ENCODE measurements around the gene ADAM23. TPM values are rescaled to one million over a fixed set of nuclear protein-coding genes. Genes with fewer than 3 reads are reported as not detected.
A peak's percentile ranks its signal among the peaks of the same experiment; 100 is the strongest.

ADAM23 gene
- total RNA-seq, 1 experiment from 2014 or later, result 7.0 TPM

DNA sequence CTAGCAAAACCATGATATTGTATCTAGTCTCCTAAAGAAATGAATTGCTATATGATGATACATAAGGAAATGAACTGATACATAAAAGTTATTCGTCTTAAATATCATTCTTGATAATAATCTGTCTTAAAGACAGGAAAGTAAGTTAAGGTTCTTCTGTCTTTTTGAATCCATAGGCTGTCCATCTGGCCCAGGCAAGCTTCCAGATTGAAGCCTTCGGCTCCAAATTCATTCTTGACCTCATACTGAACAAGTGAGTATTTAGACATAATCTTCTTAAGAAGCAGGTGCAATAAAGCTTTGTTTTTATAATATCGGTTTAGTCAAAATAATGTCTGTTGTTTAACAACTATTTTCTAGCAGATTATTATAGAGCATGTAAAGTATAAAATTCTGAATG is 37.7 kb downstream of the ADAM23 start:
- in situ Hi-C loops (cut with HindIII; ENCODE audit: low pct_unique_long_range_greater_than_20kb, low sequenced_read_pairs), result no loop called here
- no peak for DNase-seq (ENCODE audit: low read depth)

DNA sequence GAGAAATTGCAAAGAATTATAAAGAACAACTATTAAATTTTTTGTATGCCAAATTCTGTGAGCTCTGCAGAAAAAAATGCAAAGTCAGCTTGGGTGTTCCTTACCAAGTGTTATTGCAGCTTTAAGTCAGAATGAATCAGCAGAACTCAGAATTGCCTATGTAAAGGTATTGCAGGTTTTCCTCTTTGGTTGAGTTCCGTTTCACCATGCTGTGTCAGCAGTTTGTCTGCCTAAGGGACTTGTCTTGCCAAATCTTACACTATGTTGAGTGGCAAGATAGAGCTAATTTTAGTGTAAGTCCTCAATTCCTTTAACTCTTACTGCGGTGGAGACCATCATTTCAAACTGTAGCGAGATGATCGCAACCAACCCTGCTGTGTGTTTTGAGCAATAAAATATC is 38.8 kb downstream of the ADAM23 start:
- DNase-seq (ENCODE audit: low read depth), result peak; percentile 21
- in situ Hi-C loops (cut with HindIII; ENCODE audit: low pct_unique_long_range_greater_than_20kb, low sequenced_read_pairs), result no loop called here

DNA sequence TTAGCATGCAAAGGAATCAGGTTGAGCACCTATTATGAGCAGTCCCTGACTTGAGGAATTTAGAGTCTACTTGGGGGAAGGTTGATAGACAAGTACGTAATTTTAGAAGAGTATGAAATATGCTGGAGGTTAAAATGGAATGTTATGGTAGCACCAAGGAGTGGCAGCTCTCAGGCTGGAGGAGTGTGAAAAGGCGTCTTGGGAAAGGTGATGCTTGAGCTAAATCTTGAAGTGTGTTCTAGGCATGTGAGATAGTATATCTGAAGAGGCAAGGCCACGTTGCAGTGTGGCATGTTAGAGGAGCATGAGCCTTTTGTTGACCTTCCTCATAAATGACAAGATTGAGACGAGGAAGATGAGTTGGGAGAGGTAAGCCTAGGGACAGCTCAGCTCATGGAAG is 39.3 kb downstream of the ADAM23 start:
- in situ Hi-C loops (cut with HindIII; ENCODE audit: low pct_unique_long_range_greater_than_20kb, low sequenced_read_pairs), result no loop called here
- DNase-seq (ENCODE audit: low read depth), result no peak

DNA sequence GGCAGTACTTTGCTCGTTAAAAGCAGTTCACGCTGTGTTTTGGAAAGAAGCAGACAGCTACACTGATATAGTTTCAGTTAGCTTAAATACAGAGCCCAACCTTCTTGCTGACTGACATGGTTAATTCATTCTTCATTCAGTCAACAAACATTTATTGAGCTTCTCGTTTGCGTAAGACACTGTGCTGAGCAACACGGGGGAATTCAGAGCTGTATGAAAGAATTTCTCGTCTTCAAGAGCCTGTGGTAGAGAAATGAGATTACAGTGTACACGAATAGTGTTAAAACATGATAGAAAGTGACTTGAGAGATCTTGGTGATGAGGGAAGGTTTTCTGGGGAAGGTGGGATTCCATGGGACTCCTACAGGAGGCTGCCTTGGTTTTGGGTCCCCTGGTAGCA is 44.7 kb downstream of the ADAM23 start:
- DNase-seq (ENCODE audit: low read depth), result no peak
- in situ Hi-C loops (cut with HindIII; ENCODE audit: low pct_unique_long_range_greater_than_20kb, low sequenced_read_pairs), result no loop called here

DNA sequence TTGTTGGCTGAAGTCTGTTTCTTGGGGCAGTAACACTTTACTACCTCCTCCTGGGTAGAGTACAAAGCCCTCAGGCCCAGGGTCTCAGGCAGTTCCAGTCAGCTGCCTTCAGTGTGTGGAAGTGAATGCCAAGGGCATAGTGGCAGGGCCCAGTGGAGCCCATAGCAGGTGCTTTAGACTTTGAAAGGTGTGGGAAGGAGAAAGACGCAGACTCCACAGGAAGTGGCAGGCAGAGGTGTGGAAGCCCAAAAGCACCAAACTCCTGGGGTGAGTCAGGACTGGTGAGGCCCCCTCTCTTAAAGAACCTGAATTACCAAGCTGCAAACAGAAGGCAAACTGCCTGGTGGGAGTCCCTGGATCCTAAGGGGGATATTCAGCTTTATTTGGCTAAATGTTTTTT is 45.3 kb downstream of the ADAM23 start:
- in situ Hi-C loops (cut with HindIII; ENCODE audit: low pct_unique_long_range_greater_than_20kb, low sequenced_read_pairs), result no loop called here
- no peak for DNase-seq (ENCODE audit: low read depth)

DNA sequence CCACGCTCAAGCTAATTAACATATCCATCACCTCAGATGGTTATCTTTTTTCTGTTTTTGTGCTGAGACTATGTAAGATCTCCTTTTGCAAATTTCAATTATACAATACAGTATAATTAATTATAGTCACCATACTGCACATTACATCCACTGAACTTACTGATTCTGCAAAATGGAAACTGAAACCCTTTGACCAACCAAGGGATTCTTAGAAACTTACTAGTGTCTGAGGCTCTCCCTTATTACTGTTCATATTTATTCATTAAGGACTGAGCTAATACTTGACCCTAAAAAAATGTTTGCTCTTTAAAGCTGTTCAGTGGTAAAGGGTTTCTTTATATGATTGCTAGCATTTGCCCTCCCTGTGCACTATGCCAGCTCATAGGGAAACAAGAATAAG is 50.7 kb downstream of the ADAM23 start:
- DNase-seq (ENCODE audit: low read depth), result no peak
- in situ Hi-C loops (cut with HindIII; ENCODE audit: low pct_unique_long_range_greater_than_20kb, low sequenced_read_pairs), result no loop called here

DNA sequence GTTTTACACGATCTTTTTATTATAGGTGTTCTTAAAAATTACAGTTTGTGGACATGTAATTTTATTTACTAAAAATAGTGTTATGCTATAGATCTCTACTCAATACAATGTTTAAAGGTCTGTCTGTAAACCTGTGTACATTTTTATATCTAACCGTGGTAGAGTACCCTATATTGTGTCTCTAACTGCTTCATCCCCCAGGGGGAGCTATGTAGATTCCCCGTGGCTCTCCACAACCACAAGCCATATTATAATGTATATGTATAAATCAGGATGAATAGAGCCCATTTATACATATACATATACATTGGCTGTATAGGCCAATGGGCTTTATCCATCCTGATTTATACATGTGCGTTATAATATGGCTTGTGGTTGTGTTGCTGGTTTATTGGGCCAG is 59.4 kb downstream of the ADAM23 start:
- DNase-seq (ENCODE audit: low read depth), result no peak
- in situ Hi-C loops (cut with HindIII; ENCODE audit: low pct_unique_long_range_greater_than_20kb, low sequenced_read_pairs), result no loop called here

DNA sequence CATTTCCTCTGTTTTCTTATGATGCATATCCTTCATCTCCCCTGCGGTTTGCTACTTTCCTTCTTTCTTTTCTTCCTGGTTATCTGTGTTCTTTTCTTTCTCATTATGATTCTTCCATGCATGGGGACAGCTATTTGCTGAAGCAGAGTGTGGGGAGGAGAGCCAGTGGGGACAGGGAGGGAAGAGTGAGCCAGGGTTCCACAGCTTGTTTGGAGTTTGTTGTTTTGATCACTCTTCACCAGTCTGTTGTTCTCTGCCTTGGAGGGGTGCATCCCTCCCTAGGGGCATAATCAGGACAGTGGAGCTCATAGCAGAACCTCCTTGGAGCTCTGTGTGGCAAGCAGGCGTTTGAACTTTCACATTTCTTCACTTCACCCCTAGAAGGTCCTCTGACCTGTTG is 68.0 kb downstream of the ADAM23 start:
- no peak for DNase-seq (ENCODE audit: low read depth)
- in situ Hi-C loops (cut with HindIII; ENCODE audit: low pct_unique_long_range_greater_than_20kb, low sequenced_read_pairs), result no loop called here

DNA sequence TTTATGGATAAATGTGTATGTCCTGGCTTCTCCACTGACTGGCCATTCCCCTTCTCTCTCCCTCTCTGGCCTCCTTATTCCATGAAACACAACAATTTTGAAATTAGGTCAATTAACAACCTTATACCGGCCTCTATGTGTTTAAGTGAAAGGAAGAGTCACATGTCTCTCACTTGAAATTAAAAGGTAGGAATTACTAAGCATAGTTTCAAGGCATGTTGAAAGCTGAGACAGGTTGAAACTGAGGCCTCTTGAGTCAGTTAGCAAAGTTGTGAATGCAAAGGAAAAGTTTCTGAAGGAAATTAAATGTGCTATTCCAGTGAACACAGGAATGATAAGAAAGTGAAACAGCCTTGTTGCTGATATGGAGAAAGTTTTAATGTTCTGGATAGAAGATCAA is 69.7 kb downstream of the ADAM23 start:
- in situ Hi-C loops (cut with HindIII; ENCODE audit: low pct_unique_long_range_greater_than_20kb, low sequenced_read_pairs), result no loop called here

DNA sequence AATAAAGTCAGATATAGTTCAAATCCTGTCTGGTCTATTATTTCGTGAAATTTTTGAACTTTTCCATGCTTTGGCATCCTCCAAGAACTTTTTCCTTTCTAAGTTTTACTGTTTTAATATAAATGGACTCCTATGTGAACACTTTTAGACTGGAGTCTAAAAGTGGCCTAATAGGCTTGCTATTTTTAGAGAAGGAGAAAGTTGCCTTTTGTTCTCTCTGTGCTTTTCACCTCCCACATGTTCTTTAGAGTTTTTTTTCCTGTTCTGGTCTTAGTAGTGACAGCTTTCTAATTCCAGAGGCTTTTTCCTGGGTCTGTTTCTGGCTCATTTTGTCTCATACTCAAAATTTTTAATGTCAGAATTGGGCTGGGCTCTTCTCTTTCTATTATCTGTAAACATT is 72.2 kb downstream of the ADAM23 start:
- DNase-seq (ENCODE audit: low read depth), result no peak
- in situ Hi-C loops (cut with HindIII; ENCODE audit: low pct_unique_long_range_greater_than_20kb, low sequenced_read_pairs), result no loop called here

More for the DNA sequence above, 69.7 kb downstream of the ADAM23 start:
- no peak for DNase-seq (ENCODE audit: low read depth)

DNA sequence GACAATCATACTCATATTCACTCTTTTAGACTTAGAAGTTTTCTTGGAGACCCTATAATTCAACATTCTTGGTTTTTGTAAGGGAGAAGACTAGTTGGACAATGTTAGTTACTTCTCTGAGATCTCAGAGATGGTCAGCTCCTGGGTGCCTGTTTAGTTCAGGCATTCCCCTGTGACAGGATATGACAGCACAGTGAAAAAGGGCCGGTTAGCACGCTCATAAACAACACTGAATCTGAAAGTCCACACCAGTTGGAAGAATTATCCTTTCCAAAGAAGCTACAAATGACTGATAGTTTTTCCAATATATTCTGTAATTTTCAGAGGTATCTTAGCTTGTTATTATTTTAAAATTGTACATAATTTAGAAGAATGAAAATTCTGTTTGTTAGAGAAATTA is 75.7 kb downstream of the ADAM23 start:
- no peak for DNase-seq (ENCODE audit: low read depth)

DNA sequence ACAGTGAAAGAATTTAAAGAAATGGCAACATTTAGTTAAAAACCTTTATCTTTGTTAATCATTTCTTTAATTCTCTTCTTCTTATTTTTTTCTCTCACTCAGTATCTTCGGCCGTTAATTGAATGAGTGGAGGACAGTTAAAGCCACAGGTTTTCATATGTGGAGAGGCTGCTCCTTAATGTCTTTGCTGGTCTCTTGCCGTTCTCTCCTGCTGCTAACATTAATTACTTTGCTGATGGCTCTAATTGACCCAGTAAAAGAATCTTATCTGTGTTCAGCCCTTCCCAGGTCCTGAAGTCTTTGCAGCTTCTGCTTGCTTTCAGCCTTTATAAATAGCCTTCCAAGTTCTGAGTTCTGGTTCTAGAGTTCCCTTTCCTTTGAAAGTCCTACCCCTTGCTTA is 77.1 kb downstream of the ADAM23 start:
- DNase-seq (ENCODE audit: low read depth), result no peak
- in situ Hi-C loops (cut with HindIII; ENCODE audit: low pct_unique_long_range_greater_than_20kb, low sequenced_read_pairs), result no loop called here

More for the DNA sequence above, 75.7 kb downstream of the ADAM23 start:
- in situ Hi-C loops (cut with HindIII; ENCODE audit: low pct_unique_long_range_greater_than_20kb, low sequenced_read_pairs), result no loop called here

DNA sequence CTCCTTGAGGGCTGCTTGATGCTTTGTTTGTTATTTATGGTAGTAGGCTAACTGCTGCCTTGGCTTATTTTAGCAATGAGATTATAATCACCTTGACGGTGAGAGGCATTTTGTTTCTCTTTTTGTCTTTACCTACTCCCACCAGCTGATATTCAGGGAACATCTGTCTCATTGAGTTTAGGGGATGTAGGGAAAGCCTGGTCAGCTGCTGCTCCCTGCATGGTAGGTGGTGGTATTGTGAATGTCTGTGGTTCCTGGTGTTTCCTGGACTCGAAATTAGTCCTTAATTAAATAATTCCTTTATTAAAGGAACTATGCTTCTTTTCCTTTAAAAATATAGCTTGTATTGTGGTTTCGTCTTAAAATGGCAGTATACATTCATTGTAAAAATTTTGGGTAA is 77.8 kb downstream of the ADAM23 start:
- in situ Hi-C loops (cut with HindIII; ENCODE audit: low pct_unique_long_range_greater_than_20kb, low sequenced_read_pairs), result no loop called here
- DNase-seq (ENCODE audit: low read depth), result no peak

DNA sequence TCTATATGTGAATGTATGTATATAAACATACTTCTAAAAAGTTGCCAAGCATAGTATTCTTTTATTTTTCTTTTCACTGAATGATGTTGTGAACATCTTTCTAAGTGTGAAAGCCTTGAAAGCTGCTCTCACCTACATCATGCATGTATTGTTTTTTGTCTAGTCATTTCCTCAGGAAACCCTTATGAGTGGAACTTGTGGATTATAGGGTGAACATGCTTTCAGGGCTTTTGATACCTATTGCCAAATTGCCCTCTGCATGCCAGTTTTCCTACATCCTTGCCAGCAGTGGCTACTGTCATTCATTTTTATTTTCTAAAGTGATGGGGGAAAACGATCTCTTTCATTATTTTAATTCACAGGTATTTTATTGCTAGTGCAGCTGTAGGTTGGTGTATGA is 78.3 kb downstream of the ADAM23 start:
- in situ Hi-C loops (cut with HindIII; ENCODE audit: low pct_unique_long_range_greater_than_20kb, low sequenced_read_pairs), result no loop called here
- no peak for DNase-seq (ENCODE audit: low read depth)

DNA sequence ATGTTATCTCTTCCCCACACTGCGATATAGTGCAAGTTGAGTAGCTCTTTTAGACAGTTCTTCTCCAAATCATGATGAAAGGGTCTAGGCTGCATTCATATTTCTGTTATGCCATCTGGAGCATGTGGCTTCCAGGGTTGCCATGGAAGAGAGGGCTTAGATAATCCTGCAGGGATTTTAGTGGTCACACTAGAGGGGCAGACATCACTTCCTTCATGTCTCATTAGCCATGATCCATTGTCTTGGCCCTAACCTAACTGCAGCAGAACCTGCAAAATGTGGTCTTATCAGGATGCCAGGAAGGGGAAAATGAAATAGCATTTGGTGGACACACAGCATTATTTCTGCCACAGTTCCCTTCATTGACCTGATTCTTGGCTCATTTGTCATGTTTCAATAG is 83.1 kb downstream of the ADAM23 start:
- DNase-seq (ENCODE audit: low read depth), result no peak
- in situ Hi-C loops (cut with HindIII; ENCODE audit: low pct_unique_long_range_greater_than_20kb, low sequenced_read_pairs), result no loop called here

DNA sequence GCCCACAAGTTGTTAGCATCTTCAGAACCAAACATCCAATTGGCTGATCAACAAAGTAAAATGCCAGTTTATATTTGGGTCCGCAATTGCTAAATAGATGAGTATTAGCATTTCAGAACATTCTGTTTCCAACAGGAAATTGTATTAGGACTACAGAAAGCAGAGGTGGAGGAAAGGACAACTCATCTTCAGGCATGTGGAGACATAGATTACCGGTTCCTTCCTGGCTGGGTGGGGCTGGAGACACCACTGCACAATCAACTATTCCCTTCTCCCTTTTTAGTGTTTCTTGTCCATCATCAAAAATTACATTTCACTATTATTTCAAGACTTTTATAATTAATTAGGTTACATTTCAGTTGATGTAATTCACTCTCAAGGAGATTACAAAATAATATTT is 83.8 kb downstream of the ADAM23 start:
- DNase-seq (ENCODE audit: low read depth), result no peak
- in situ Hi-C loops (cut with HindIII; ENCODE audit: low pct_unique_long_range_greater_than_20kb, low sequenced_read_pairs), result no loop called here

DNA sequence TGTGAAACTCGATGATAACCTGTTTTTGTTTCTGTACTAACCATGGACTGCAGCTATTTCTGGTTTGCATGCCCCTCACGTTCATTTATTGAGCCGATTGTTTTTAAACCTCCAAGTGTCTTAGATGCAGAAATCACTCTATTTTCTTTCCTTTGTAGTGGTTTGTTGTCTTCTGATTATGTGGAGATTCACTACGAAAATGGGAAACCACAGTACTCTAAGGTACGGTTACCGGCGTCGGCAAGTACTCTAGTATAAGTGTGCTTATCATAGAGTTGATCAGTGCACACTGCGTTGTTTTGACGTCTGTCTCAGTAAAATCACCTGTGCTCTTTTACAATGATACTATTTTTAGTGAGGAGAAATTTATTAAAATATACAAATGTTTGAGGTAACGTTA is 87.4 kb downstream of the ADAM23 start:
- in situ Hi-C loops (cut with HindIII; ENCODE audit: low pct_unique_long_range_greater_than_20kb, low sequenced_read_pairs), result no loop called here
- DNase-seq (ENCODE audit: low read depth), result no peak

DNA sequence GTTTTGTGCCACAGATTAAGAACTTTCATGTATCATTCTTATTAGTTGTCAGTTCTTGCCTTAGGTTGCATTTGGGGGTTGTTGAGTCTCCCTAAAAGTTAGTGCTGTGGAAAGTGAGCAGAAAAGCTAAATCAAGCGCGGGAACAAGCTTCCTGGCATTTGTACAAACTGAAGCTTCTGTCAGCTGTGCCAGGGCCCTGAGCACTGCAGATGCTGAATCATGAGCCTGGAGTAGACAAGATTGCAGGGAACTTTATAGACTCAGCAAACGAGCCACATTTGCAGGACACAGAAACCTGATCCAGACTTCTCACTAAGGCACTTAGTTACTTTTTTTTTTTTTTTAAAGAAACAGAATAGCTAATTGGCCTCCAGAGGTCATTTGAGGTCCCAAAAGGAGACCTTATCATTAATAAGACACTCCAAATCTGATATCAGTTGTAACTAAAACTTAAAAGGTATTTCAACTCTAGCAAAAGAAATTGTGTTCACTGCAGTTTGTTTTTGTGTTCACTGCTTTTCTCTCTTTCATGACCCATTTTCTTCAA is 88.7 kb downstream of the ADAM23 start:
- in situ Hi-C loops (cut with HindIII; ENCODE audit: low pct_unique_long_range_greater_than_20kb, low sequenced_read_pairs), result no loop called here
- DNase-seq (ENCODE audit: low read depth), result no peak

DNA sequence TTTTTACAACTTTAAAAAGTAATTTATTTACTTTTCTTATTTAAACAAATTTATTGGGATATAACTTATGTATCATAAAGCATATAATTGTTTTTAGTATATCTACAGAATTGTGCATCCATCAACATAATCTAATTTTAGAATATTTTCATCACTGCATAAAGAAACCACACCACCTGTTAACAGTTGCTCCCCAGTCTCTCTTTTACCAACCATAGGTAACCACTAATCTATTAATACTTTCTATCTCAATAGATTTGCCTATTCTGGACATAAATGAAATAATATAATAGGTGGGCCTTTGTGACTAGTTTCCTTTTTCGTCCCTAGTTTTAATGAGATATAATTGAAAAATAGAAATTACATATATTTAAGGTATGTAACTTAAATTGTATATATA is 90.6 kb downstream of the ADAM23 start:
- no peak for DNase-seq (ENCODE audit: low read depth)
- in situ Hi-C loops (cut with HindIII; ENCODE audit: low pct_unique_long_range_greater_than_20kb, low sequenced_read_pairs), result no loop called here

DNA sequence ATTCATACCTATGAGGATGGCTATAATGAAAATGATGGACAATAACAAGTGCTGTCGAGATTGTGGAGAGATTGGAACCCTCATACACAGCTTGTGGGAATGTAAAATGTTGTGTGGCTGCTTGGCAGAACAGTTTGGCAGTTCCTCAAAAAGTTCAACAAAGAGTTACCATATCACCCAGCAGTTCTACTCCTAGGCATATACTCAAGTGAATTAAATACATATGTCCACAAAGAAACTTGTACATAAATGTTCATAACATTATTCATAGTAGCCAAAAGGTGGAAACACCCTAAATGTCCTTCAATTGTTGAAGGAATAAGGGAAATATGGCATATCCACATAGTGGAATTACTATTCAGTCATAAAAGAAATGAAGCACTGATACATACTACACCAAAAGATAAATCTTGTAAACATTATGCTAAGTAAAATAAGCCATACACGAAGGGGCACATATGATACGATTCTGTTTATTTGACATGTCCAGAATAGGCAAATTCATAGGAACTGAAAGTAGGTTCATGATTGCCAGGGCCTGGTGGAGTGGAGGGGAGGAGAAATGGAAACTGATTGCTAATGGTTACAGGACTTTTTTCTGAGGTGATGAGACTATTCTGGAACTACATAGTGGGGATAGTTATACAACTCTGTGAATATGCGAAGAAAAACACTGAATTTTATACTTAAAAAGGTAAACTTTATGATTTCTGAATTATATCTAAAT is 92.1 kb downstream of the ADAM23 start:
- no peak for DNase-seq (ENCODE audit: low read depth)
- in situ Hi-C loops (cut with HindIII; ENCODE audit: low pct_unique_long_range_greater_than_20kb, low sequenced_read_pairs), result no loop called here
